Common myeloid progenitor, CD34-positive (primary cell): Measurements from ENCODE around the gene HHEX.

Source experiments
- CTCF ChIA-PET: fragments of 350-600 bp; sonication (Branson Sonifier 250); formaldehyde crosslinking; loops from one replicate; lab custom pipeline; 2021; ENCODE audit warnings: antibody characterized with exemption; lab: Charles Lee
- POLR2A ChIA-PET: fragments of 350-600 bp; sonication (Branson Sonifier 250); formaldehyde crosslinking; loops from one replicate; lab custom pipeline; 2021; ENCODE audit warnings: antibody characterized with exemption; lab: Charles Lee
- DNase-seq, 3 donors: peaks; one replicate each; pipeline versions ENCODE4 v3.0.0 to v3.0.0-alpha.2; 2013
- H3K27ac ChIP-seq, 2 experiments: 1 replicate in 1 of 2; 2 replicates in 1 of 2; pipeline ENCODE4 v1.7.0; 2013; ENCODE audit warnings: inconsistent platforms in 2 of 2, low read length in 2 of 2, mild to moderate bottlenecking in 2 of 2, low read depth in 1 of 2, moderate library complexity in 1 of 2; ENCODE audit not compliant: severe bottlenecking in 2 of 2, insufficient read depth in 1 of 2, poor library complexity in 1 of 2
- H3K27me3 ChIP-seq, 5 experiments: replicated peaks in 2 of 5; 1 replicate in 3 of 5; 2 replicates in 2 of 5; pipeline versions ENCODE4 v1.6.1 to v1.7.0; 2013; ENCODE audit warnings: low read length in 4 of 5, mild to moderate bottlenecking in 2 of 5, moderate library complexity in 2 of 5, inconsistent platforms in 1 of 5; ENCODE audit not compliant: insufficient read depth in 5 of 5, control insufficient read depth in 4 of 5
- H3K36me3 ChIP-seq, 4 experiments: 1 replicate in 2 of 4; 2 replicates in 2 of 4; pipeline versions ENCODE4 v1.6.1 to v1.7.0; 2013; ENCODE audit warnings: low read length in 3 of 4, control low read depth in 1 of 4, mild to moderate bottlenecking in 1 of 4; ENCODE audit not compliant: control insufficient read depth in 4 of 4, insufficient read depth in 4 of 4
- H3K4me1 ChIP-seq, 4 experiments: 1 replicate in 3 of 4; 2 replicates in 1 of 4; pipeline versions ENCODE4 v1.6.1 to v1.7.1; 2013; ENCODE audit warnings: low read length in 3 of 4, mild to moderate bottlenecking in 3 of 4, control low read depth in 1 of 4, inconsistent platforms in 1 of 4, moderate library complexity in 1 of 4; ENCODE audit not compliant: control insufficient read depth in 4 of 4, insufficient read depth in 4 of 4; ENCODE audit errors: control extremely low read depth in 1 of 4
- H3K4me3 ChIP-seq, 7 experiments: 1 replicate in 4 of 7; 2 replicates in 3 of 7; pipeline versions ENCODE4 v1.5.1 to v1.7.0; 2013; ENCODE audit warnings: mild to moderate bottlenecking in 7 of 7, low read length in 6 of 7, moderate library complexity in 6 of 7, inconsistent platforms in 2 of 7, low read depth in 2 of 7, control low read depth in 1 of 7; ENCODE audit not compliant: insufficient read depth in 4 of 7, control insufficient read depth in 1 of 7; ENCODE audit errors: extremely low read depth in 1 of 7
- H3K9me3 ChIP-seq, 5 experiments: 1 replicate in 4 of 5; 2 replicates in 1 of 5; pipeline versions ENCODE4 v1.6.1 to v1.7.1; 2013; ENCODE audit warnings: low read length in 4 of 5, mild to moderate bottlenecking in 2 of 5, inconsistent platforms in 1 of 5, low read depth in 1 of 5, moderate library complexity in 1 of 5; ENCODE audit not compliant: control insufficient read depth in 4 of 5, insufficient read depth in 2 of 5; ENCODE audit errors: control extremely low read depth in 1 of 5
- WGBS: methylation state at CpG from one replicate; pipeline ENCODE4 v1.1.5; 2013; ENCODE audit not compliant: insufficient coverage; 5-methylcytosine and 5-hydroxymethylcytosine counted together

HHEX gene

DNA sequence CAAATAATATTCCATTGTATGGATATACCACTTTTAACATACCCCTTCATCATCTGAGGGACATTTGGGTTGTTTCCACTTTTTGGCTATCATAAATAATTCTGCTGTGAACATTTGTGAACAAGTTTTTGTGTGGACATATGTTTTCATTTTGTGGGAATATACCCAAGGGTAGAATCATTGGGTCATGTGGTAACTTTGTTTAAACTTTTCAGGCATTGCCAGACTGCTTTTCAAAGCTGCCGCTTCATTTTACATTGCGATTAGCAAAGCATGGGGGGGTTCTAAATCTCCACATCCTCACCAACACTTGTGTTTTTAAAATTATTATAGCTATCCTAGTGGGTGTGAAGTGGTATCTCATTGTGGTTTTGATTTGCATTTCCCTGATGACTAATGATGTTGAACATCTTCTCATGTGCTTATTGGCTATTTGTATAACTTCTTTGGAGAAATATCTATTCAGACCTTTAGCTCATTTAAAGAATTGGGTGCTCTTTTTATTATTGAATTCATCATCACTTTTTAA lies 8.4 kb upstream of the HHEX start:
- no CpG with 5 or more reads among the region's 2 CpGs for WGBS
- CTCF ChIA-PET, result interaction anchor here (1.6 kb wide), 1 partner anchor 9 kb away, joined by 4 read pairs; no protein-coding TSS in a partner anchor
- peaks cover 0 to 3% (median 0%) of the 10 kb centered on the region in 4 experiments for H3K4me1 ChIP-seq
- no peak overlapping the region for H3K4me3 ChIP-seq
- peak in 1 of 3 donors; percentile 21 for DNase-seq
- POLR2A ChIA-PET, result interaction anchor here (1.5 kb wide), 1 partner anchor 8 kb away, joined by 4 read pairs; the partner anchor contains the start of gene HHEX
- peaks cover 0 to 41% (median 3%) of the 10 kb centered on the region in 4 experiments for H3K36me3 ChIP-seq
- H3K9me3 ChIP-seq, result peaks cover 3 to 35% (median 12%) of the 10 kb centered on the region in 5 experiments
- H3K27me3 ChIP-seq, result no peaks in the 10 kb centered on the region
- H3K27ac ChIP-seq, result no peak overlapping the region

DNA sequence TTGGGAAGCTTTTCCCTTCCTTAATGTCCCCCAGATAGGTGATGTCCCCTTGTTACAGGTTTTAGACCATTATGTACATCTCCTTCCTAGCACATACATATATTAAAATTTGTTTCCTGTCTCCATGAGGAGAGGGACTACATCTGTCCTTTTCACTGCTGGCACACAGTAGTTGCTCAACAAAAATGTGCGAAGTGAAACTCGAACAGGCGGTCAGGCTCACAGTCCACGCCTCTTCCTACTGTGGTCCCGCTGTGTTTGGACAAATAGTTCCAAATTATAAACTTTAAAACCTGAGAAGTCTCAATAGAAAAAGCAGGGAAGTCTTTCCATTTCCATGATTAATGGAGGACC lies 1.2 kb upstream of the HHEX start:
- Histone ChIP-seq H3K36me3 (peaks cover 2 to 30% (median 10%) of the 10 kb centered on the region in 4 experiments), H3K27me3 (no peaks in the 10 kb centered on the region), H3K4me1 (peaks cover 10 to 42% (median 30%) of the 10 kb centered on the region in 4 experiments), H3K9me3 (peaks cover 3 to 29% (median 10%) of the 10 kb centered on the region in 5 experiments), H3K4me3 (peak overlapping the region in 5 of 7 experiments; percentile 72 to 86 (median 82)), H3K27ac (peak overlapping the region; percentile 66 to 95)
- WGBS, result 84% methylated on average over 4 of the region's 5 CpGs
- DNase-seq, result no peak
- POLR2A ChIA-PET, result interaction anchor here (3.3 to 3.4 kb wide), 2 partner anchors 68 to 159 kb away, joined by 26 to 38 read pairs; partner anchors contain the start of gene EXOC6
- CTCF ChIA-PET, result interaction anchor here (1.0 to 2.4 kb wide), 13 partner anchors 10 to 190 kb away, joined by 3 to 8 read pairs (median 4); no protein-coding TSS in a partner anchor

GRCh38 chr10:92688927-92689662 lies 660 bp upstream of the HHEX start:
- ChIA-PET CTCF (interaction anchor here (0.8 to 2.7 kb wide), 14 partner anchors 9 to 192 kb away, joined by 3 to 25 read pairs (median 4); partner anchors contain the start of gene IDE), POLR2A (interaction anchor here (0.7 to 3.4 kb wide), 9 partner anchors 8 to 178 kb away, joined by 3 to 38 read pairs (median 9); partner anchors contain the start of gene EXOC6)
- H3K9me3 ChIP-seq, result peaks cover 3 to 29% (median 10%) of the 10 kb centered on the region in 5 experiments
- H3K36me3 ChIP-seq, result peaks cover 0 to 32% (median 12%) of the 10 kb centered on the region in 4 experiments
- peaks cover 14 to 48% (median 32%) of the 10 kb centered on the region in 4 experiments for H3K4me1 ChIP-seq
- peak overlapping the region; percentile 66 to 95 for H3K27ac ChIP-seq
- peak overlapping the region; percentile 33 to 86 (median 76) for H3K4me3 ChIP-seq
- under 1% methylated on average over 63 of the region's 63 CpGs for WGBS
- peak; percentile 49 to 79 (median 63) for DNase-seq
- no peaks in the 10 kb centered on the region for H3K27me3 ChIP-seq

DNA sequence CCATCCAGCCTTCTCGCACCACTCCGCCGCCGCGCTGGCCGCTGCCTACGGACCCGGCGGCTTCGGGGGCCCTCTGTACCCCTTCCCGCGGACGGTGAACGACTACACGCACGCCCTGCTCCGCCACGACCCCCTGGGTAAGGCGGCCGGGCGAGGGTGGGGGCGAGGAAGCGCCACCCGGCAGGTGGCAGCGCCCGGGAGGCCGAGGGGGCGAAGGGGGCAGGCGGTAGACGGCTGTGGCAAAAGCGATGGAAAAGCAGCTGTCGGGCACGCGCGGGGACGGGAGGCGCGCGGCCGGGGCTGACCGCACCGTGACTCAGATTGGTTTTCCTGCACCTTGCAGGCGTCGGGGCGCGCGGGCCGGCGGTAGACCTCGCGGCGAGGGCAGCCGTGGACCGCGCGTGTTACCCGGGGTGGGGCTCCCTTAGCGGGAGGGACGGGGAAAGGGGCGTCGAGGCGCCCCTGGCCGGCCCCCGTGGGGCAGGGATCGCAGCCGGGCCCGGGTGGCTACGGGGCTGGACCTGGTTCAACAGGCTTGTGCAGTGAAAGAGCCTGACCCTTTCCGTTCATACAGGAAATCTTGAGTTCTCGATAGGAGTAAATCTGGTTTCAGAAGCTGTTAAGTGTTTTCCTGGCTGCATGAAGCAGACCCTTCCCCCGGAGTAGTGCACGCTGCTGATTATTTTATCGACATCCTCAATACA lies 608 bp downstream of the HHEX start:
- peak; percentile 100 for DNase-seq
- Histone ChIP-seq H3K27ac (peak overlapping the region; percentile 88 to 95), H3K27me3 (no peaks in the 10 kb centered on the region), H3K36me3 (peaks cover 5 to 33% (median 20%) of the 10 kb centered on the region in 4 experiments), H3K4me3 (peak overlapping the region; percentile 72 to 86 (median 76)), H3K4me1 (peaks cover 21 to 60% (median 38%) of the 10 kb centered on the region in 4 experiments), H3K9me3 (peaks cover 0 to 17% (median 6%) of the 10 kb centered on the region in 5 experiments)
- ChIA-PET CTCF (interaction anchor here (0.7 to 2.7 kb wide), 13 partner anchors 8 to 191 kb away, joined by 3 to 25 read pairs (median 4); partner anchors contain the start of genes EXOC6, IDE and KIF11), POLR2A (interaction anchor here (0.7 to 3.4 kb wide), 17 partner anchors 8 to 186 kb away, joined by 3 to 38 read pairs (median 4); partner anchors contain the start of genes EXOC6 and IDE)
- 0% methylated on average over 56 of the region's 73 CpGs for WGBS

DNA sequence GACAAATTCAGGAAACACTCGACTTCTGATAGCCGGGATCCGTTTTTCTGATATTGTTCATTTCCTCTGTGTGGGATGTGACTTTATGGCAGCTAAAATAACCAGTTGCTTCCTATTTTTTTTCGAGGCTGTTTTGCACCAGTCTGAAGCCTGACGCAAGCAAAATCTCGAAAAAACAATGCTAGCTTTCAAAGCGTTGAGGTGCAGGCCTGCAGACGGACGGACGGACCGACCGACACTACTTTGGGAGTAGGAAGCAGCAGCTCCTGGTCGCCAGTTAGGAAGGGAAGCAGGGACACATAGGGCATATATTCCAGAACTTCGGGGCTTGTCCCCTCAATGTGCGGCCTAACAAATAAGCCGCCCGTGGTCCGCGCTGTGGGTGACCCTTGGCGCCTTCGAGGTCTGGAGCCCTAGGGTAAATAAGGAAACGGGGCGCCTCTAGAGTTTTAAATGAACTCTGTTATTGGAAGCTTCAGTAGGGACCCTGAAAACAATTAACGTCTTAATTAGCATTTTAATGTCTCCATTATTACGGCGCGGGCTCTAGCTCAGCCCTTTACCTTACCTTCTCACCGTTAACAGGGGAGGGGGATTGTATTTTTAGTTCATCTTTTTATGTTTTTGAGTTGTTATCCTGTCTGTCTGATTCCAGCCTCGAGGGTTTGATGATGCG lies 1.3 kb downstream of the HHEX start:
- DNase-seq, result no peak
- Histone ChIP-seq H3K4me1 (peaks cover 21 to 65% (median 41%) of the 10 kb centered on the region in 4 experiments), H3K36me3 (peaks cover 5 to 38% (median 22%) of the 10 kb centered on the region in 4 experiments), H3K27me3 (no peaks in the 10 kb centered on the region), H3K9me3 (peaks cover 0 to 10% (median 3%) of the 10 kb centered on the region in 5 experiments), H3K27ac (peak overlapping the region; percentile 94 to 95), H3K4me3 (peak overlapping the region; percentile 35 to 86 (median 76))
- ChIA-PET CTCF (interaction anchor here (0.7 to 2.7 kb wide), 9 partner anchors 9 to 157 kb away, joined by 3 to 25 read pairs (median 4); partner anchors contain the start of genes EXOC6 and KIF11), POLR2A (interaction anchor here (0.7 to 3.4 kb wide), 15 partner anchors 9 to 185 kb away, joined by 3 to 38 read pairs (median 4); partner anchors contain the start of genes EXOC6 and IDE)
- WGBS, result under 1% methylated on average over 18 of the region's 30 CpGs
